Measurements from ENCODE around the gene ARHGAP22.

DNA sequence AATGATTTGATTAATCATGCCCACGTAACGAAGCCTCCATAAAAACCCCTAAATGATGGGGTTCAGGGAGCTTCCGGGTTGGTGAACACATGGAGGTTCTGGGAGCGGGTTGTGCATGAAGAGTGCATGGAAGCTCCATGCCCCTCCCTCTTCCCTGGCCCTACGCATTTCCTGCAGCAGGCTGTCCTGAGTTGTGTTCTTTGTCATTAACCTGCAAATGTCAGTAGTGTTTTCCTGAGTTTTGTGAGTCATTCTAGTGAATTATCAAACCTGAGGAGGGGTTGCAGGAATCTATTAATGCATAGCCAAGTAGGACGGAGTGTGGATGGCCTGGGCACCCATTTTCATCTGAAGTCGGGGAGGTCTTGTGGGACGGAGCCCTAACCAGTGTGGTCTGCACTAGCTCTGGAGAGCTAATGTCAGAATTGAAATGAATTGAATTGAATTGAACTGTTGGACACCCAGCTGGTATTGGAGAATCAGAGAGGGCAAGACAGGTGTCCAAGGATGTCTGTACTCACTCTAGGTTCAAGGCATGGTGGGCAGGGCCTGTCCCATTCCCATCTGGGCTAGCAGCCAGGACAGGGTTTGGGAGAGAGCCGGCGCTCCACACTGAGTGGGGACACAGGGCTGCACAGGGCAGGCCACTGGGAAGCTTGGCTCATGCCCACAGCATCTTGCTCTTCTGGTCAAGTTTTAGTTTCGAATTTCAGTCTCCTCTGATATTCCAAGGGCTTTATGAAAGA is 22.3 kb upstream of the ARHGAP22 start:
- TF ChIP-seq, protein P1, sequence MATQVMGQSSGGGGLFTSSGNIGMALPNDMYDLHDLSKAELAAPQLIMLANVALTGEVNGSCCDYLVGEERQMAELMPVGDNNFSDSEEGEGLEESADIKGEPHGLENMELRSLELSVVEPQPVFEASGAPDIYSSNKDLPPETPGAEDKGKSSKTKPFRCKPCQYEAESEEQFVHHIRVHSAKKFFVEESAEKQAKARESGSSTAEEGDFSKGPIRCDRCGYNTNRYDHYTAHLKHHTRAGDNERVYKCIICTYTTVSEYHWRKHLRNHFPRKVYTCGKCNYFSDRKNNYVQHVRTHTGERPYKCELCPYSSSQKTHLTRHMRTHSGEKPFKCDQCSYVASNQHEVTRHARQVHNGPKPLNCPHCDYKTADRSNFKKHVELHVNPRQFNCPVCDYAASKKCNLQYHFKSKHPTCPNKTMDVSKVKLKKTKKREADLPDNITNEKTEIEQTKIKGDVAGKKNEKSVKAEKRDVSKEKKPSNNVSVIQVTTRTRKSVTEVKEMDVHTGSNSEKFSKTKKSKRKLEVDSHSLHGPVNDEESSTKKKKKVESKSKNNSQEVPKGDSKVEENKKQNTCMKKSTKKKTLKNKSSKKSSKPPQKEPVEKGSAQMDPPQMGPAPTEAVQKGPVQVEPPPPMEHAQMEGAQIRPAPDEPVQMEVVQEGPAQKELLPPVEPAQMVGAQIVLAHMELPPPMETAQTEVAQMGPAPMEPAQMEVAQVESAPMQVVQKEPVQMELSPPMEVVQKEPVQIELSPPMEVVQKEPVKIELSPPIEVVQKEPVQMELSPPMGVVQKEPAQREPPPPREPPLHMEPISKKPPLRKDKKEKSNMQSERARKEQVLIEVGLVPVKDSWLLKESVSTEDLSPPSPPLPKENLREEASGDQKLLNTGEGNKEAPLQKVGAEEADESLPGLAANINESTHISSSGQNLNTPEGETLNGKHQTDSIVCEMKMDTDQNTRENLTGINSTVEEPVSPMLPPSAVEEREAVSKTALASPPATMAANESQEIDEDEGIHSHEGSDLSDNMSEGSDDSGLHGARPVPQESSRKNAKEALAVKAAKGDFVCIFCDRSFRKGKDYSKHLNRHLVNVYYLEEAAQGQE (IDR thresholded peaks at IDR 0.05; ENCODE audit: insufficient replicate concordance, low read depth), result no peak
- TF ChIP-seq, protein P2, sequence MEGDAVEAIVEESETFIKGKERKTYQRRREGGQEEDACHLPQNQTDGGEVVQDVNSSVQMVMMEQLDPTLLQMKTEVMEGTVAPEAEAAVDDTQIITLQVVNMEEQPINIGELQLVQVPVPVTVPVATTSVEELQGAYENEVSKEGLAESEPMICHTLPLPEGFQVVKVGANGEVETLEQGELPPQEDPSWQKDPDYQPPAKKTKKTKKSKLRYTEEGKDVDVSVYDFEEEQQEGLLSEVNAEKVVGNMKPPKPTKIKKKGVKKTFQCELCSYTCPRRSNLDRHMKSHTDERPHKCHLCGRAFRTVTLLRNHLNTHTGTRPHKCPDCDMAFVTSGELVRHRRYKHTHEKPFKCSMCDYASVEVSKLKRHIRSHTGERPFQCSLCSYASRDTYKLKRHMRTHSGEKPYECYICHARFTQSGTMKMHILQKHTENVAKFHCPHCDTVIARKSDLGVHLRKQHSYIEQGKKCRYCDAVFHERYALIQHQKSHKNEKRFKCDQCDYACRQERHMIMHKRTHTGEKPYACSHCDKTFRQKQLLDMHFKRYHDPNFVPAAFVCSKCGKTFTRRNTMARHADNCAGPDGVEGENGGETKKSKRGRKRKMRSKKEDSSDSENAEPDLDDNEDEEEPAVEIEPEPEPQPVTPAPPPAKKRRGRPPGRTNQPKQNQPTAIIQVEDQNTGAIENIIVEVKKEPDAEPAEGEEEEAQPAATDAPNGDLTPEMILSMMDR (IDR thresholded peaks at IDR 0.05; ENCODE audit: insufficient read depth, low read length), result no peak
